Pancreas (tissue), 10 donors: ENCODE data around the gene NCAPG2. TPM values are rescaled to one million over a fixed set of nuclear protein-coding genes. Genes with fewer than 3 reads are reported as not detected.
A peak's percentile ranks its signal among the peaks of the same experiment; 100 is the strongest.

ENCODE experiments used
- ATAC-seq, 4 donors: fragments of 200-7000 bp; cut with Tn5 transposase; one replicate each; pipeline versions ENCODE4 v1.8.0 to v1.9.1; 2020; ENCODE audit warnings: mild to moderate bottlenecking in 4 of 4, moderate library complexity in 4 of 4
- DNase-seq, 6 donors: peaks; one replicate each; pipeline ENCODE4 v3.0.0-alpha.2; 2020
- FAIRE-seq: peaks from 2 replicates; lab custom pipeline; 2012; peaks lifted over from hg19 to GRCh38; lab: Jason Lieb, UNC
- H3K27ac ChIP-seq, 4 donors: fragments of 200-600 bp; sonication (generic); 1 replicate in 3 of 4; 2 replicates in 1 of 4; pipeline versions ENCODE4 v1.5.0 to v1.8.0; 2020
- H3K27me3 ChIP-seq, 4 donors: fragments of 200-600 bp; one replicate each; pipeline ENCODE4 v1.8.0; 2021
- H3K36me3 ChIP-seq, 3 donors: fragments of 200-600 bp; sonication (generic) in 1 of 3; one replicate each; pipeline versions ENCODE4 v1.5.0 to v1.8.0; 2020 to 2021
- H3K4me1 ChIP-seq, 3 donors: fragments of 200-600 bp; one replicate each; pipeline ENCODE4 v1.8.0; 2021
- H3K4me3 ChIP-seq, 4 donors: fragments of 200-600 bp; sonication (generic) in 2 of 4; one replicate each; pipeline versions ENCODE4 v1.5.0 to v1.8.0; 2020 to 2021
- H3K9me3 ChIP-seq, 4 donors: fragments of 200-600 bp; one replicate each; pipeline ENCODE4 v1.8.0; 2021
- WGBS, 2 donors: extraction: QIAGEN DNeasy Blood & Tissue Kit; methylation state at CpG; one replicate each; pipeline ENCODE4 v1.1.7; 2013; 5-methylcytosine and 5-hydroxymethylcytosine counted together
- intact Hi-C, 3 donors: fragments of 100-400 bp; cut with DNase I; formaldehyde crosslinking; loops; one replicate each; pipeline versions ENCODE4 v1.11.1 to v1.14.2; 2022
- polyA plus RNA-seq, 2 donors: library from polyadenylated mRNA; stranded (reverse); fragments of 200-250 nt; gene quantifications; one replicate each; pipeline ENCODE4 v1.2.3, GENCODE V29; 2013
- total RNA-seq, 6 donors: library from RNA; stranded (reverse); fragmentation: NEBNext Ultra II Directional in 4 of 6; extraction: Animal tissue kit (Norgen Biotek cat#: 25700) in 4 of 6; gene quantifications; one replicate each; pipeline versions ENCODE4 v1.2.1 to v1.2.4, GENCODE V29; 2021 to 2023
- TF ChIP-seq, protein P1 (sequence below), 4 donors: fragments of 200-600 bp; sonication (generic) in 3 of 4; IDR thresholded peaks; one replicate each; pipeline versions ENCODE4 v1.5.0 to v1.8.0; 2021; ENCODE audit warnings: antibody characterized with exemption in 4 of 4
- donor health status: healthy with polysubstance abuse.
- donor health status: DM: no; HTN: no; CAD: no; lungs with moderate emphysema.
- donor health status: DM: no; HTN: no; CAD: no.
- donor health status: control.
- donor health status: control.
- donor health status: Bipolar disorder and iron deficiency.
- donor health status: DM: yes; HTN: yes; CAD: no.
- donor health status: DM: no; HTN: no; CAD: no.
- donor health status: DM: no; HTN: no; CAD: no.
- donor health status: DM: yes; HTN: yes; CAD: no.

The NCAPG2 gene
- total and polyA plus RNA-seq, 8 donors = 1.4 to 4.0 (median 3.1) TPM

DNA sequence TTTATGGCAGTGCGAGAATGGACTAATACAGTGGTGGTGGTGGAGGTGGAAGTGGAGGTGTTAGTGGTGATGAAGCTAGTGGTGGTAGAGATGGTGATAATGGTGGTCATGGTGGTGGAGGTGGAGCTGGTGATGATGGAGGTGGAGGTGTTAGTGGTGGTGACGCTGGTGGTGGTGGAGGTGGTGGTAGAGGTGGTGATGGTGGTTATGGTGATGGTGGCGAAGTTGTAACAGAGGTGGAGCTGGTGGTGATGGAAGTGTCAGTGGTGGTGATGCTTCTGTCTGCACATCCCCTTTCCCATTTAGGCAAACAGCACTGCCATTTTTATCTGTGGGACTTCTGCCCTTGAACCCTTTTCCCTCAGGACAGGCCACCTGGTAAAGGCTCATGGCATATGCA is 109.5 kb downstream of the NCAPG2 start:
- DNase-seq = no peak
- TF ChIP-seq, protein P1, sequence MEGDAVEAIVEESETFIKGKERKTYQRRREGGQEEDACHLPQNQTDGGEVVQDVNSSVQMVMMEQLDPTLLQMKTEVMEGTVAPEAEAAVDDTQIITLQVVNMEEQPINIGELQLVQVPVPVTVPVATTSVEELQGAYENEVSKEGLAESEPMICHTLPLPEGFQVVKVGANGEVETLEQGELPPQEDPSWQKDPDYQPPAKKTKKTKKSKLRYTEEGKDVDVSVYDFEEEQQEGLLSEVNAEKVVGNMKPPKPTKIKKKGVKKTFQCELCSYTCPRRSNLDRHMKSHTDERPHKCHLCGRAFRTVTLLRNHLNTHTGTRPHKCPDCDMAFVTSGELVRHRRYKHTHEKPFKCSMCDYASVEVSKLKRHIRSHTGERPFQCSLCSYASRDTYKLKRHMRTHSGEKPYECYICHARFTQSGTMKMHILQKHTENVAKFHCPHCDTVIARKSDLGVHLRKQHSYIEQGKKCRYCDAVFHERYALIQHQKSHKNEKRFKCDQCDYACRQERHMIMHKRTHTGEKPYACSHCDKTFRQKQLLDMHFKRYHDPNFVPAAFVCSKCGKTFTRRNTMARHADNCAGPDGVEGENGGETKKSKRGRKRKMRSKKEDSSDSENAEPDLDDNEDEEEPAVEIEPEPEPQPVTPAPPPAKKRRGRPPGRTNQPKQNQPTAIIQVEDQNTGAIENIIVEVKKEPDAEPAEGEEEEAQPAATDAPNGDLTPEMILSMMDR (IDR thresholded peaks at IDR 0.05) = no peak
- Histone ChIP-seq H3K9me3 (no peaks in the 10 kb centered on the region), H3K27ac (no peak overlapping the region), H3K27me3 (no peaks in the 10 kb centered on the region), H3K4me1 (no peaks in the 10 kb centered on the region), H3K36me3 (no peaks in the 10 kb centered on the region), H3K4me3 (no peak overlapping the region)
- no peak for FAIRE-seq
- peak in 2 of 4 donors; percentile 76 to 77 for ATAC-seq
- intact Hi-C loops = no loop called here
- WGBS, 2 donors = 70 to 72% methylated on average over 3 of the region's 3 CpGs

DNA sequence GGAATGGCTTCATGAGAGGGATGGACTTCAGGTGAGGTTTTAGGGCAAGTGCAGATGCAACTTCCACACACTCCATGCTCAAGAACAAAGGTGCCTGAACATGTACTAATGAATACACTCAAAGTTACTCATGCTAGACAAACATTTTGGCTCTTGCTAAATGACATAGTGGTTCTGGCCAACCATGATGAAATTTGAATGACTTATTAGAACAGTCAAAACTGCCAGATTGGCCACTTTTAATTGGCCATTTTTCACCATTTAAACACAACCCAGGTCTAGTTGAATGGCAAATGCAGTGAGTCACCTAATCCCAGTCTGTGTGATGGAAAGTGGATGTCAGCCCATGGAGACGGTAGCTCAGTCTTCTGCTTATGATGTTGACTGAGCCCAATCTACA is 112.1 kb downstream of the NCAPG2 start:
- Histone ChIP-seq H3K36me3 (no peaks in the 10 kb centered on the region), H3K27me3 (no peaks in the 10 kb centered on the region), H3K4me3 (no peak overlapping the region), H3K27ac (no peak overlapping the region), H3K4me1 (no peaks in the 10 kb centered on the region), H3K9me3 (no peaks in the 10 kb centered on the region)
- WGBS, 2 donors = 95 to 100% methylated on average over 1 of the region's 1 CpG
- ATAC-seq (no peak), DNase-seq (no peak), FAIRE-seq (no peak)
- TF ChIP-seq, protein P1 (IDR thresholded peaks at IDR 0.05) = no peak
- intact Hi-C loops = no loop called here

GRCh38 chr7:158591944-158592343 is 112.7 kb downstream of the NCAPG2 start:
- TF ChIP-seq, protein P1 (IDR thresholded peaks at IDR 0.05) = no peak
- no peaks in the 10 kb centered on the region for H3K27me3 ChIP-seq
- no peak for ATAC-seq
- no peak for FAIRE-seq
- intact Hi-C loops = no loop called here
- no peak for DNase-seq
- no peak overlapping the region for H3K4me3 ChIP-seq
- no peaks in the 10 kb centered on the region for H3K4me1 ChIP-seq
- no peaks in the 10 kb centered on the region for H3K36me3 ChIP-seq
- H3K27ac ChIP-seq = no peak overlapping the region
- no peaks in the 10 kb centered on the region for H3K9me3 ChIP-seq
- 87 to 91% methylated on average over 15 of the region's 15 CpGs for WGBS, 2 donors

DNA sequence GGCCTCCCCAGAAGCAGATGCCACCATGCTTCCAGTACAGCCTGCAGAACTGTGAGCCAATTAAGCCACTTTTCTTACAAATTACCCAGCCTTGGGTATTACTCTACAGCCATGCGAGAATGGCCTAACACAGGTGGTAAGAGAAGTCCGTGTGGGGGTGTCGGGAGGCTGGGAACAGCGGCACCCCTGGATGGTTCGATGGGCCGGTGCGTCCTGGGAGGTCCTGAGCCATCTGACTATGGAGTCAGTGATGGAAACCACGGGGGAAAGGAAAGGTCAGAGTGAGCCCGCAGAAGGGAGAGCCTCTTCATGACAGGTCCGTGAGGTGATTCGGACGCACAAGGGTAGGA is 114.4 kb downstream of the NCAPG2 start:
- TF ChIP-seq, protein P1 (IDR thresholded peaks at IDR 0.05) = no peak
- DNase-seq = no peak
- no peak overlapping the region for H3K4me3 ChIP-seq
- no peak for FAIRE-seq
- no peaks in the 10 kb centered on the region for H3K36me3 ChIP-seq
- peaks cover 8 to 12% (median 8%) of the 10 kb centered on the region in 3 donors for H3K4me1 ChIP-seq
- no peak overlapping the region for H3K27ac ChIP-seq
- H3K9me3 ChIP-seq = no peaks in the 10 kb centered on the region
- 89 to 91% methylated on average over 12 of the region's 12 CpGs for WGBS, 2 donors
- no peaks in the 10 kb centered on the region for H3K27me3 ChIP-seq
- ATAC-seq = no peak
- intact Hi-C loops = no loop called here

DNA sequence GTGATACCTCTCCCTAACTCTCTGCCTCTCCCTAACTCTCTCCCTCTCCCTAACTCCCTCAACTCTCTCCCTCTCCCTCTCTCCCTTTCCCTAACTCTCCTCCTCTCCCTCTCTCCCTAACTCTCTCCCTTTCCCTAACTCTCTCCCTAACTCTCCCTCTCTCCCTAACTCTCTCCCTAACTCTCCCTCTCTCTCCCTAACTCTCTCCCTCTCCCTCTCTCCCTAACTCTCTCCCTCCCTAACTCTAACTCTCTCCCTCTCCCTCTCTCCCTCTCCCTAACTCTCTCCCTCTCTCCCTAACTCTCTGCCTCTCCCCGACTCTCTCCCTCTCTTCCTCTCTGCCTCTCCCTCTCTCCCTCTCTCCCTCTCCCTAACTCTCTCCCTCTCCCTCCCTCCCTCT is 115.0 kb downstream of the NCAPG2 start:
- FAIRE-seq = no peak
- no peak for DNase-seq
- 66 to 69% methylated on average over 1 of the region's 1 CpG for WGBS, 2 donors

More for the DNA sequence above, 115.0 kb downstream of the NCAPG2 start:
- Histone ChIP-seq H3K4me3 (no peak overlapping the region), H3K4me1 (peaks cover 10 to 16% (median 11%) of the 10 kb centered on the region in 3 donors), H3K9me3 (no peaks in the 10 kb centered on the region), H3K27ac (no peak overlapping the region), H3K27me3 (no peaks in the 10 kb centered on the region), H3K36me3 (no peaks in the 10 kb centered on the region)
- intact Hi-C loops = no loop called here
- TF ChIP-seq, protein P1 (IDR thresholded peaks at IDR 0.05) = no peak
- no peak for ATAC-seq
